ENCODE measurements around the gene AGPAT1.

GRCh38 chr6:32200711-32201475 lies 25.0 kb upstream of the AGPAT1 start:
- TF ChIP-seq, protein P1, sequence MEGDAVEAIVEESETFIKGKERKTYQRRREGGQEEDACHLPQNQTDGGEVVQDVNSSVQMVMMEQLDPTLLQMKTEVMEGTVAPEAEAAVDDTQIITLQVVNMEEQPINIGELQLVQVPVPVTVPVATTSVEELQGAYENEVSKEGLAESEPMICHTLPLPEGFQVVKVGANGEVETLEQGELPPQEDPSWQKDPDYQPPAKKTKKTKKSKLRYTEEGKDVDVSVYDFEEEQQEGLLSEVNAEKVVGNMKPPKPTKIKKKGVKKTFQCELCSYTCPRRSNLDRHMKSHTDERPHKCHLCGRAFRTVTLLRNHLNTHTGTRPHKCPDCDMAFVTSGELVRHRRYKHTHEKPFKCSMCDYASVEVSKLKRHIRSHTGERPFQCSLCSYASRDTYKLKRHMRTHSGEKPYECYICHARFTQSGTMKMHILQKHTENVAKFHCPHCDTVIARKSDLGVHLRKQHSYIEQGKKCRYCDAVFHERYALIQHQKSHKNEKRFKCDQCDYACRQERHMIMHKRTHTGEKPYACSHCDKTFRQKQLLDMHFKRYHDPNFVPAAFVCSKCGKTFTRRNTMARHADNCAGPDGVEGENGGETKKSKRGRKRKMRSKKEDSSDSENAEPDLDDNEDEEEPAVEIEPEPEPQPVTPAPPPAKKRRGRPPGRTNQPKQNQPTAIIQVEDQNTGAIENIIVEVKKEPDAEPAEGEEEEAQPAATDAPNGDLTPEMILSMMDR (conservative IDR thresholded peaks at IDR 0.05; ENCODE audit: low read depth, low read length), result no peak
- TF ChIP-seq EZH2 (IDR thresholded peaks at IDR 0.05; ENCODE audit: borderline replicate concordance, low read depth, low read length, poor library complexity, severe bottlenecking), result no peak
